MM.1S (cell line): ENCODE measurements around the gene RGS17.

ENCODE experiments used
- EZH2 ChIP-seq: fragments of 300-600 bp; sonication (generic); optimal IDR thresholded peaks from 2 replicates; pipeline ENCODE3; 2017; ENCODE audit warnings: low read depth, mild to moderate bottlenecking, antibody characterized with exemption, low read length, mixed read lengths
- TF ChIP-seq, protein P1 (sequence below): fragments of 300-600 bp; sonication (generic); IDR thresholded peaks from 2 replicates; pipeline ENCODE4 v1.5.1; 2016; ENCODE audit warnings: antibody characterized with exemption, low read length, mixed read lengths

DNA sequence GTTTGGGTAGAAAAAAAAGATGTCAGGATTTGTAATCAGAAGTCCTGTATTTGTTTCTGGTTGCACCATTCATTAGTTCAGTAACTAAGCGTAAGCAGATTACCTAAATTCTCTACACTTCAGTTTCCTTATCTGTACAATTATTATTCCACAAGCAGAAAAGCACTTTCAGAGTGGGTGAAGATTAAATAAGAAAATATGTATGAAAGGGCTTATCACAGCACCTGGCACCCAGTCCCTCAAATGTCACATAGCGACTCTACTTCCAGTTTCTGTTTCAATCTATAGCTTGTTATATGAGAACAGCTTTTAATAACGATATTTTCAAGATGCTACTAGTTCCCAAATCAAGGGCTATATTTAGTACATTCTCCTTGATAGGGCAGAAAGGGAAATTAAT, 31.4 kb downstream of the RGS17 start:
- TF ChIP-seq, protein P1, sequence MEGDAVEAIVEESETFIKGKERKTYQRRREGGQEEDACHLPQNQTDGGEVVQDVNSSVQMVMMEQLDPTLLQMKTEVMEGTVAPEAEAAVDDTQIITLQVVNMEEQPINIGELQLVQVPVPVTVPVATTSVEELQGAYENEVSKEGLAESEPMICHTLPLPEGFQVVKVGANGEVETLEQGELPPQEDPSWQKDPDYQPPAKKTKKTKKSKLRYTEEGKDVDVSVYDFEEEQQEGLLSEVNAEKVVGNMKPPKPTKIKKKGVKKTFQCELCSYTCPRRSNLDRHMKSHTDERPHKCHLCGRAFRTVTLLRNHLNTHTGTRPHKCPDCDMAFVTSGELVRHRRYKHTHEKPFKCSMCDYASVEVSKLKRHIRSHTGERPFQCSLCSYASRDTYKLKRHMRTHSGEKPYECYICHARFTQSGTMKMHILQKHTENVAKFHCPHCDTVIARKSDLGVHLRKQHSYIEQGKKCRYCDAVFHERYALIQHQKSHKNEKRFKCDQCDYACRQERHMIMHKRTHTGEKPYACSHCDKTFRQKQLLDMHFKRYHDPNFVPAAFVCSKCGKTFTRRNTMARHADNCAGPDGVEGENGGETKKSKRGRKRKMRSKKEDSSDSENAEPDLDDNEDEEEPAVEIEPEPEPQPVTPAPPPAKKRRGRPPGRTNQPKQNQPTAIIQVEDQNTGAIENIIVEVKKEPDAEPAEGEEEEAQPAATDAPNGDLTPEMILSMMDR, result no peak
- TF ChIP-seq EZH2, result no peak
